Heart right ventricle (tissue), 16 donors: ENCODE measurements around the gene SLC22A23. TPM values are rescaled to one million over a fixed set of nuclear protein-coding genes. Genes with fewer than 3 reads are reported as not detected.

ENCODE experiments used
- ATAC-seq, 8 donors: fragments of 200-7000 bp; cut with Tn5 transposase; one replicate each; pipeline ENCODE4 v1.9.1; 2020; ENCODE audit warnings: mild to moderate bottlenecking in 8 of 8, moderate library complexity in 8 of 8, moderate number of reproducible peaks in 1 of 8
- DNase-seq, 2 donors: peaks; one replicate each; pipeline ENCODE4 v3.0.0-alpha.2; 2020
- H3K27ac ChIP-seq, 10 donors: fragments of 200-600 bp; sonication (generic) in 2 of 10; one replicate each; pipeline versions ENCODE4 v1.5.0 to v1.8.0; 2020 to 2022; ENCODE audit warnings: mild to moderate bottlenecking in 3 of 10
- H3K27me3 ChIP-seq, 7 donors: fragments of 200-600 bp; one replicate each; pipeline ENCODE4 v1.8.0; 2021 to 2022; ENCODE audit warnings: mild to moderate bottlenecking in 2 of 7
- H3K36me3 ChIP-seq, 9 donors: fragments of 200-600 bp; sonication (generic) in 1 of 9; one replicate each; pipeline versions ENCODE4 v1.5.0 to v1.8.0; 2020 to 2022; ENCODE audit warnings: mild to moderate bottlenecking in 2 of 9
- H3K4me1 ChIP-seq, 9 donors: fragments of 200-600 bp; sonication (generic) in 1 of 9; one replicate each; pipeline versions ENCODE4 v1.5.0 to v1.8.0; 2020 to 2022; ENCODE audit warnings: mild to moderate bottlenecking in 4 of 9
- H3K4me3 ChIP-seq, 10 donors: fragments of 200-600 bp; sonication (generic) in 2 of 10; one replicate each; pipeline versions ENCODE4 v1.5.0 to v1.8.0; 2020 to 2022; ENCODE audit warnings: mild to moderate bottlenecking in 7 of 10, moderate library complexity in 2 of 10
- H3K9me3 ChIP-seq, 11 donors: fragments of 200-600 bp in 10 of 11; sonication (generic) in 2 of 11; one replicate each; pipeline versions ENCODE4 v1.5.0 to v1.8.0; 2013 to 2022; ENCODE audit warnings: mild to moderate bottlenecking in 2 of 11, control low read depth in 1 of 11, moderate library complexity in 1 of 11
- CTCF ChIP-seq, 9 donors: fragments of 200-600 bp; sonication (generic) in 2 of 9; IDR thresholded peaks; one replicate each; pipeline versions ENCODE4 v1.5.0 to v1.8.0; 2021 to 2022; ENCODE audit warnings: antibody characterized with exemption in 9 of 9, mild to moderate bottlenecking in 5 of 9, moderate library complexity in 1 of 9
- WGBS, 2 donors: extraction: QIAGEN DNeasy Blood & Tissue Kit; methylation state at CpG; one replicate each; pipeline ENCODE4 v1.1.7; 2013; ENCODE audit warnings: inconsistent platforms in 1 of 2; 5-methylcytosine and 5-hydroxymethylcytosine counted together
- intact Hi-C, 10 donors: fragments of 100-400 bp; cut with DNase I; formaldehyde crosslinking; loops; one replicate each; pipeline versions ENCODE4 v1.11.1 to v1.14.2; 2022
- polyA plus RNA-seq, 2 donors: library from polyadenylated mRNA; stranded (reverse); fragments of 200-250 nt; gene quantifications; one replicate each; pipeline ENCODE4 v1.2.3, GENCODE V29; 2013
- total RNA-seq, 10 donors: library from RNA; stranded (reverse); fragmentation: NEBNext Ultra II Directional in 3 of 10; extraction: Animal tissue kit (Norgen Biotek cat#: 25700) in 3 of 10; gene quantifications; one replicate each; pipeline versions ENCODE4 v1.2.1 to v1.2.4, GENCODE V29; 2021 to 2023
- donor health status: Arrhythmogenic right ventricular cardiomyopathy.
- donor health status: ischemic (EF 13 %, LVEDD 7.1; RV severe dilation, severe dysfunction).
- donor health status: healthy with polysubstance abuse.
- donor health status: DM: no; HTN: yes; CAD: no.
- donor health status: DM: no; HTN: no; CAD: no.
- donor health status: ischemic (EF 25% LVEDD 6.9; RV normal size, moderate dysfunction).
- donor health status: ischemic (EF 25% LVEDD 5.7; RV mildly dilated, moderate dysfunction).
- donor health status: healthy.
- donor health status: DM: yes; HTN: yes; CAD: no.
- donor health status: Ischemic cardiomyopathy.
- donor health status: ischemic (EF 35%, LVEDD 5.7; RV mildly dilated, moderate dysfunction).
- donor health status: nonischemic (EF 11% LVEDD 7.7; RV severe dilation, severe dysfunction).
- donor health status: DM: yes; HTN: yes; CAD: no.
- donor health status: PGD.
- donor health status: ischemic (EF 29% LVEDD 5.4; RV normal size, mild dysfunction).
- donor health status: nonischemic (EF 23%, LVEDD 6.1; RV moderate dilation, normal function).

The SLC22A23 gene
- total and polyA plus RNA-seq, 12 donors: 1.9 to 7.8 (median 5.1) TPM

DNA sequence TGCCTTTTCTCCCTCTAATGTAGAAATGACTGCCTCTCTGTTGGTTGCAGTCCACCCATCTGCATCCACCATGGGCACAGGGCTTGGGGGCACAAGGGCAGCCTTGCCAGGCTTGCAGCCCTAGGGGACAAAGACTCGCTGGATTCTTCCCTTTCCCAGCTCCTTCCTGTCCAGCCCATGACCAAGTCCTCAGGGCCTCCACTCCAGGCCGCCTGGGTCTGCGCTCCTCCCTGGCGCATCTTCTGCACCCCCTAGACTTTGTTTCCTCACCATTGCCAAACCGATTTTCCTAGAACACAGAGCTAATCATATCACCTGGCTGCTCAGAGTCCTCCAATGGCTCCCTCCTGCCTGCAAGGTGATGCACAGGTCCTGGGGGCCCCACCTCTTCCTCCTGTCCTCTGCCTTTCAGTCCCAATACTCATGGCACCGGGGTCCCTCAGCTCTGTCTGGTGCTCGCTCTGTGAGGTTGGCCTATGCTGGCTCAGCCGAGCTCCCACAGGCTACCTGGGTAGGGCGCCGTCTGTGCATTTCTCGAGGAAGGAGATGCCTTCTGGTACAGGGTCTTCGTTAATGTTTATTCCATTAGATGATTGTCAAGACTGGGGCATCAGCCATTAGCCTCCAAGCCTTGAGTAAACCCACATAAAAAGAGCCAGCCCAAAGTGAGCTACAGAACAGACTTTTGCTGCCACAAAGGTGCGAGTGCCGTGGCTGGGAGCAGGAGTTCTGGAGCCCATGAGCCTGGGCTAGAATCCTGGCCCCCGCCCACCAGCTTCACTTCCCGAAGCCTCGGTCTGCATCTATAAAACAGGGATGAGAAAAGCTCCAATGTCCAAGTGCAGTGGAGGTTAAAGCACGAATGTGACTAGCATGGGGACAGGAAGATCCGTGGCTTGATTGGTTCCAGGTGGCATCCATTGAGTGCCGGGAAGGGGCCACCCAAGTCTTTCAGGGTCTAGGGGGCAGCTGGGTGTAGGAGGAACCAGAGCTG, 180.4 kb downstream of the SLC22A23 start:
- ATAC-seq (no peak), DNase-seq (no peak)
- H3K9me3 ChIP-seq: no peaks in the 10 kb centered on the region
- no peak overlapping the region for H3K27ac ChIP-seq
- TF ChIP-seq CTCF (IDR thresholded peaks at IDR 0.05): no peak
- WGBS, 2 donors: 84 to 92% methylated on average over 20 of the region's 20 CpGs
- H3K4me1 ChIP-seq: peaks cover 3 to 15% (median 5%) of the 10 kb centered on the region in 9 donors
- H3K27me3 ChIP-seq: no peaks in the 10 kb centered on the region
- no peak overlapping the region for H3K4me3 ChIP-seq
- intact Hi-C loops: loop anchor here in 9 of 10 donors (5.0 to 10.0 kb wide), 9 partner anchors 181 to 728 kb away; partner anchors contain the start of gene SLC22A23 (in 2 of the 9)
- peaks cover 0 to 30% (median 3%) of the 10 kb centered on the region in 9 donors for H3K36me3 ChIP-seq

- H3K4me3 ChIP-seq: no peak overlapping the region
- no peak overlapping the region for H3K27ac ChIP-seq
- 77 to 80% methylated on average over 9 of the region's 9 CpGs for WGBS, 2 donors
- intact Hi-C loops: loop anchor here in 6 of 10 donors (10.0 kb wide), 4 partner anchors 611 to 731 kb away; no protein-coding TSS in a partner anchor
- no peaks in the 10 kb centered on the region for H3K9me3 ChIP-seq
- TF ChIP-seq CTCF (IDR thresholded peaks at IDR 0.05): no peak
- peaks cover 0 to 56% (median 18%) of the 10 kb centered on the region in 9 donors for H3K36me3 ChIP-seq
- H3K27me3 ChIP-seq: no peaks in the 10 kb centered on the region
- ATAC-seq (no peak), DNase-seq (no peak)
- no peaks in the 10 kb centered on the region for H3K4me1 ChIP-seq
These were observed 182.9 kb downstream of the SLC22A23 start for GRCh38 chr6:3273707-3274521.

- Histone ChIP-seq H3K9me3 (no peaks in the 10 kb centered on the region), H3K36me3 (peaks cover 0 to 65% (median 18%) of the 10 kb centered on the region in 9 donors), H3K27ac (no peak overlapping the region), H3K4me1 (no peaks in the 10 kb centered on the region), H3K4me3 (no peak overlapping the region), H3K27me3 (no peaks in the 10 kb centered on the region)
- no peak for TF ChIP-seq CTCF (IDR thresholded peaks at IDR 0.05)
- 93 to 95% methylated on average over 32 of the region's 32 CpGs for WGBS, 2 donors
- ATAC-seq: no peak
- intact Hi-C loops: loop anchor here in 6 of 10 donors (10.0 kb wide), 4 partner anchors 612 to 732 kb away; no protein-coding TSS in a partner anchor
- DNase-seq: no peak
These were observed 183.8 kb downstream of the SLC22A23 start for GRCh38 chr6:3272911-3273547.
